NCI-H2107 treated with DMSO at 0.1 percent for 48 hours (cell line): ENCODE results near the gene CDCA4.

Experiments
- DNase-seq: peaks from one replicate; lab custom pipeline; 2025; ENCODE audit not compliant: unreplicated experiment; lab: John Stamatoyannopoulos, UW

Gene CDCA4

DNA sequence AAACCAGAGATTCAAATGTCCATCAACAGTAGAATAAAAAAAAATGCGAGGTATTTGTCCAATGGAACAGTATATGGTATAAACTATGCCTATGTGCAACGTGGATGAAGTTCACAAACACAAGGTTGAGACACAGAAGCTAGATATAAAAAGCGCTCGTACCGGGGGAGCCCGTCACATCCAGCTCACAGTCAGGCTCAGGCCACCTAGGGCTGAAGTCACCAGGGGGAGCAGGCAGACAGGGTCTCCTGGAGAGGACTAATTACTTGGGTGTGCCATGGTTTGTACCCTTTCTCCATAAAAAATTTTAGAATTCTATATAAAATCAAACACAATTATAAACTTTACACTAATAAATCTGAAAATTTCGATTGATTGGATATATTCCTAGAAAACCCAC, 56.3 kb downstream of the CDCA4 start:
- DNase-seq, result no peak
